Keratinocyte (primary cell): ENCODE data around the gene ATE1.

Source experiments
- CTCF ChIP-seq, 3 experiments: IDR thresholded peaks in 1 of 3; conservative IDR thresholded peaks in 1 of 3; optimal IDR thresholded peaks in 1 of 3; 2 replicates in 2 of 3; 3 replicates in 1 of 3; pipeline versions ENCODE3 to v1.5.1; 2011; ENCODE audit warnings: low read length in 3 of 3, mild to moderate bottlenecking in 3 of 3, moderate library complexity in 2 of 3, control low read depth in 1 of 3, inconsistent platforms in 1 of 3; ENCODE audit not compliant: insufficient read depth in 2 of 3; ENCODE audit errors: extremely low read depth in 1 of 3
- EZH2 ChIP-seq: IDR thresholded peaks from one replicate; pipeline ENCODE4 v1.6.1; 2012; ENCODE audit warnings: inconsistent platforms, mild to moderate bottlenecking, low read length, moderate library complexity

- TF ChIP-seq CTCF (optimal IDR thresholded peaks at IDR 0.05 in 1 of 3, IDR thresholded peaks at IDR 0.05 in 1 of 3, conservative IDR thresholded peaks at IDR 0.05 in 1 of 3; ENCODE audit: extremely low read depth in 1 of 3, insufficient read depth in 2 of 3, low read length in 3 of 3) (no peak), EZH2 (no peak)
These were observed 675 bp upstream of the ATE1 start for GRCh38 chr10:121928528-121928884.
